K562 (cell line): Measurements from ENCODE around the gene CD24. TPM values are rescaled to one million over a fixed set of nuclear protein-coding genes. Genes with fewer than 3 reads are reported as not detected.

Source experiments
- ATAC-seq: fragments of 200-7000 bp; cut with Tn5 transposase; 3 replicates; pipeline ENCODE4 v1.9.1; 2020; ENCODE audit warnings: moderate library complexity
- BruUV-seq: library from RNA; stranded (reverse); fragments of 400-500 nt; replicated peaks from 2 replicates; lab custom pipeline; 2021; lab: Mats Ljungman, UMichigan
- CTCF ChIA-PET: fragments of 300-600 bp; formaldehyde crosslinking; extraction: SDS; loops from one replicate; lab custom pipeline; 2021; ENCODE audit warnings: low intra/inter-chr PET ratio; lab: Yijun Ruan, JAX
- POLR2A ChIA-PET: fragments of 300-600, 350-650 bp; sonication (Branson Sonifier 250); formaldehyde crosslinking; extraction: SDS; loops from one replicate; lab custom pipeline; 2021; ENCODE audit warnings: antibody characterized with exemption, inconsistent platforms; lab: Yijun Ruan, JAX
- DNase-seq, 4 experiments: peaks; one replicate each; pipeline versions ENCODE4 v3.0.0 to v3.0.0-alpha.2; 2011 to 2018; ENCODE audit warnings: low spot score in 3 of 4, mixed read lengths in 3 of 4; ENCODE audit errors: extremely low read depth in 1 of 4
- FAIRE-seq: peaks from 2 replicates; lab custom pipeline; 2011; peaks lifted over from hg19 to GRCh38; lab: Jason Lieb, UNC
- H2AFZ ChIP-seq: 2 replicates; pipeline ENCODE4 v1.6.0; 2011; ENCODE audit warnings: low read depth, low read length, control low read depth, inconsistent platforms
- H3K27ac ChIP-seq: fragments of 200-600 bp; 3 replicates; pipeline ENCODE4 v1.8.0; 2011; ENCODE audit warnings: low read depth, mild to moderate bottlenecking, control low read depth, inconsistent platforms, low read length, moderate library complexity, mixed read lengths; ENCODE audit errors: extremely low read depth
- H3K27me3 ChIP-seq, 2 experiments: fragments of 300-600 bp in 1 of 2; 2 replicates in 1 of 2; 3 replicates in 1 of 2; pipeline versions ENCODE4 v1.6.0 to v1.8.0; 2011; ENCODE audit warnings: inconsistent platforms in 2 of 2, low read length in 2 of 2, mild to moderate bottlenecking in 1 of 2, mixed read lengths in 1 of 2, moderate library complexity in 1 of 2; ENCODE audit not compliant: control insufficient read depth in 2 of 2, insufficient read depth in 2 of 2
- H3K36me3 ChIP-seq: fragments of 300-600 bp; 3 replicates; pipeline ENCODE4 v1.8.0; 2011; ENCODE audit warnings: mild to moderate bottlenecking, low read length, inconsistent platforms; ENCODE audit not compliant: control insufficient read depth, insufficient read depth
- H3K4me1 ChIP-seq, 2 experiments: fragments of 200-600 bp in 1 of 2; replicated peaks in 1 of 2; 2 replicates in 1 of 2; 3 replicates in 1 of 2; pipeline versions ENCODE4 v1.5.1 to v1.8.0; 2011; ENCODE audit warnings: inconsistent platforms in 2 of 2, low read length in 2 of 2, mild to moderate bottlenecking in 1 of 2, mixed read lengths in 1 of 2, moderate library complexity in 1 of 2; ENCODE audit not compliant: control insufficient read depth in 2 of 2, insufficient read depth in 2 of 2
- H3K4me2 ChIP-seq: 2 replicates; pipeline ENCODE4 v1.6.1; 2011; ENCODE audit warnings: low read length, control low read depth, inconsistent platforms, mixed read lengths; ENCODE audit not compliant: insufficient read depth
- H3K4me3 ChIP-seq: fragments of 200-600 bp; sonication (generic), shearing (Covaris generic); 2 replicates; pipeline ENCODE4 v1.5.1; 2016; ENCODE audit warnings: control low read depth, inconsistent platforms
- H3K79me2 ChIP-seq: fragments of 200-600 bp; 3 replicates; pipeline ENCODE4 v1.8.0; 2011; ENCODE audit warnings: low read length, inconsistent platforms; ENCODE audit not compliant: control insufficient read depth, insufficient read depth
- H3K9ac ChIP-seq, 2 experiments: 2 replicates each; pipeline versions ENCODE4 v1.6.0 to v1.6.1; 2011; ENCODE audit warnings: low read depth in 2 of 2, low read length in 2 of 2, control low read depth in 1 of 2, inconsistent platforms in 1 of 2, mild to moderate bottlenecking in 1 of 2, mixed read lengths in 1 of 2; ENCODE audit not compliant: insufficient read depth in 1 of 2
- H3K9me1 ChIP-seq: one replicate; pipeline ENCODE4 v1.6.0; 2011; ENCODE audit warnings: inconsistent platforms, mild to moderate bottlenecking, low read length, moderate library complexity; ENCODE audit not compliant: control insufficient read depth, insufficient read depth
- H3K9me3 ChIP-seq: replicated peaks from 2 replicates; pipeline ENCODE4 v1.5.1; 2011; ENCODE audit warnings: low read depth, low read length, inconsistent platforms; ENCODE audit not compliant: control insufficient read depth, insufficient read depth
- H4K20me1 ChIP-seq: replicated peaks from 2 replicates; pipeline ENCODE4 v1.6.1; 2011; ENCODE audit warnings: low read length, inconsistent platforms, mixed read lengths; ENCODE audit not compliant: control insufficient read depth, insufficient read depth
- FOXA1 ChIP-seq: fragments of 450-650 bp; IDR thresholded peaks from 2 replicates; pipeline ENCODE4 v1.6.1; 2016; ENCODE audit warnings: mild to moderate bottlenecking, borderline replicate concordance
- ZNF232 ChIP-seq: sonication (generic); formaldehyde crosslinking; IDR thresholded peaks from 2 replicates; pipeline ENCODE4 v1.8.0; 2022; ENCODE audit warnings: mild to moderate bottlenecking, missing genetic modification reagents
- ZNF668 ChIP-seq: fragments of 250-450 bp; sonication (Bioruptor Pico); IDR thresholded peaks from 2 replicates; pipeline ENCODE4 v1.8.0; 2022; ENCODE audit warnings: mild to moderate bottlenecking, inconsistent platforms
- ZNF764 ChIP-seq: fragments of 250-450 bp; sonication (Bioruptor Pico); IDR thresholded peaks from 2 replicates; pipeline ENCODE4 v1.4.0; 2020; ENCODE audit warnings: low read depth, mild to moderate bottlenecking, moderate library complexity
- WGBS: fragments of 100-300 bp; shearing (Covaris generic); methylation state at CpG from one replicate; pipeline ENCODE4 v1.1.6; 2016; ENCODE audit warnings: low coverage, mixed read lengths; ENCODE audit not compliant: insufficient coverage; ENCODE audit errors: missing lambda C conversion rate; 5-methylcytosine and 5-hydroxymethylcytosine counted together
- in situ Hi-C: fragments of 300-500 bp; cut with MboI; formaldehyde crosslinking; loops from 4 replicates; pipeline ENCODE4 v1.15.0; 2018; ENCODE audit warnings: inconsistent platforms, mixed read lengths
- intact Hi-C: fragments of 100-400 bp; cut with micrococcal nuclease; formaldehyde crosslinking; loops from 2 replicates; pipeline ENCODE4 v1.14.2; 2022
- polyA plus RNA-seq, 8 experiments: library from polyadenylated mRNA; depleted of rRNA in 4 of 8; stranded (reverse) in 5 of 8; unstranded in 3 of 8; fragments of >200 nt; fragmentation: Nextera tagmentation in 2 of 8; fragmentation: Illumina TruSeq in 1 of 8; extraction: Ambion mirVana in 2 of 8; extraction: Trizol in 1 of 8; gene quantifications; 2 replicates each; pipeline versions ENCODE4 v1.2.1 to v1.2.3, GENCODE V29; 2011 to 2014; ENCODE audit warnings: inconsistent platforms in 1 of 8, missing spikeins in 1 of 8
- total RNA-seq, 7 experiments: library from RNA; depleted of rRNA in 6 of 7; stranded (reverse); fragments of >200 nt in 6 of 7; fragmentation: Illumina TruSeq in 2 of 7; extraction: Trizol in 2 of 7; gene quantifications; 2 replicates each; pipeline versions ENCODE4 v1.2.1 to v1.2.3, GENCODE V29; 2011 to 2021; ENCODE audit warnings: low replicate concordance in 1 of 7
- TF ChIP-seq, protein P1 (sequence below): sonication (generic); formaldehyde crosslinking; IDR thresholded peaks from 2 replicates; pipeline ENCODE4 v1.8.0; 2022; ENCODE audit warnings: missing genetic modification reagents, mild to moderate bottlenecking, borderline replicate concordance

The CD24 gene
- total and polyA plus RNA-seq, 9 of the 15 experiments (the other 6 are each of a cell fraction or from before 2014, with no cell fraction given), result 8.8 to 155 (median 27.1) TPM

- 9% methylated on average over 1 of the region's 1 CpG for WGBS
- no peak for FAIRE-seq
These were observed 14.5 kb downstream of the CD24 start for GRCh38 chr6:106959985-106960384.

More at GRCh38 chr6:106959985-106960384, 14.5 kb downstream of the CD24 start:
- intact Hi-C loops, result no loop called here
- Histone ChIP-seq H3K36me3 (no peaks in the 10 kb centered on the region), H3K9me3 (no peaks in the 10 kb centered on the region), H3K9ac (no peak overlapping the region), H3K27me3 (no peaks in the 10 kb centered on the region; a peak in 1 of 5 replicates), H2AFZ (no peak overlapping the region), H3K79me2 (no peaks in the 10 kb centered on the region), H4K20me1 (no peaks in the 10 kb centered on the region), H3K4me2 (no peak overlapping the region), H3K4me3 (no peak overlapping the region), H3K4me1 (no peaks in the 10 kb centered on the region; a peak in 1 of 5 replicates), H3K27ac (no peak overlapping the region), H3K9me1 (no peaks in the 10 kb centered on the region)
- CTCF ChIA-PET, result no interaction called here
- POLR2A ChIA-PET, result no interaction called here
- in situ Hi-C loops, result no loop called here
- DNase-seq (no peak), ATAC-seq (no peak)
- no TSS peak for BruUV-seq
- TF ChIP-seq ZNF232 (CRISPR knock-in tag), result no peak
- no peak for TF ChIP-seq FOXA1
- TF ChIP-seq, protein P1, sequence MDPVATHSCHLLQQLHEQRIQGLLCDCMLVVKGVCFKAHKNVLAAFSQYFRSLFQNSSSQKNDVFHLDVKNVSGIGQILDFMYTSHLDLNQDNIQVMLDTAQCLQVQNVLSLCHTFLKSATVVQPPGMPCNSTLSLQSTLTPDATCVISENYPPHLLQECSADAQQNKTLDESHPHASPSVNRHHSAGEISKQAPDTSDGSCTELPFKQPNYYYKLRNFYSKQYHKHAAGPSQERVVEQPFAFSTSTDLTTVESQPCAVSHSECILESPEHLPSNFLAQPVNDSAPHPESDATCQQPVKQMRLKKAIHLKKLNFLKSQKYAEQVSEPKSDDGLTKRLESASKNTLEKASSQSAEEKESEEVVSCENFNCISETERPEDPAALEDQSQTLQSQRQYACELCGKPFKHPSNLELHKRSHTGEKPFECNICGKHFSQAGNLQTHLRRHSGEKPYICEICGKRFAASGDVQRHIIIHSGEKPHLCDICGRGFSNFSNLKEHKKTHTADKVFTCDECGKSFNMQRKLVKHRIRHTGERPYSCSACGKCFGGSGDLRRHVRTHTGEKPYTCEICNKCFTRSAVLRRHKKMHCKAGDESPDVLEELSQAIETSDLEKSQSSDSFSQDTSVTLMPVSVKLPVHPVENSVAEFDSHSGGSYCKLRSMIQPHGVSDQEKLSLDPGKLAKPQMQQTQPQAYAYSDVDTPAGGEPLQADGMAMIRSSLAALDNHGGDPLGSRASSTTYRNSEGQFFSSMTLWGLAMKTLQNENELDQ (CRISPR knock-in tag), result no peak
- TF ChIP-seq ZNF764 (CRISPR knock-in tag), result no peak
- no peak for TF ChIP-seq ZNF668
